Mammary epithelial cell (primary cell): ENCODE data around the gene ZBED4.

Source experiments
- EZH2 ChIP-seq: IDR thresholded peaks from 2 replicates; pipeline ENCODE4 v1.6.1; 2012; ENCODE audit warnings: low read length, inconsistent platforms, borderline replicate concordance
- TF ChIP-seq, protein P1 (sequence below), 2 donors: IDR thresholded peaks in 1 of 2; conservative IDR thresholded peaks in 1 of 2; 2 replicates each; pipeline ENCODE4 v1.5.1; 2011 to 2012; ENCODE audit warnings: inconsistent platforms in 2 of 2, low read length in 2 of 2, mild to moderate bottlenecking in 2 of 2, control low read depth in 1 of 2, low read depth in 1 of 2; ENCODE audit not compliant: insufficient read depth in 1 of 2; ENCODE audit errors: extremely low read depth in 1 of 2

DNA sequence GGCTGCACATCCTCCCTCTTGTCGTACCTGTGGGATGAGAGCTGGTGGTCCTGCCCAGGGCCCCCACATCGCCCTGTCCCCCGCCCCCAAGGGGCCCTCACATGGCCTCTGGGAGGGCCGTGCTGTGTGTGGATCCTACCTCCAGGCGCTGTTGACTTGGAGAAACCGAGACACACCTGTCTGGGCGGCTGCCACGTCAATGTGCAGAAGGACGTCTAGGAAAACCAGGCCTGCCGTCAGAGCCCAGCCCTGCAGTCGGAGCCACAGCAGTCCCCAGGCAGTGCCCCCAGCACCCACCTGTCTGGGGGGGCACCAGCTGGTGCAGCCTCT, 50.4 kb downstream of the ZBED4 start:
- TF ChIP-seq, protein P1, sequence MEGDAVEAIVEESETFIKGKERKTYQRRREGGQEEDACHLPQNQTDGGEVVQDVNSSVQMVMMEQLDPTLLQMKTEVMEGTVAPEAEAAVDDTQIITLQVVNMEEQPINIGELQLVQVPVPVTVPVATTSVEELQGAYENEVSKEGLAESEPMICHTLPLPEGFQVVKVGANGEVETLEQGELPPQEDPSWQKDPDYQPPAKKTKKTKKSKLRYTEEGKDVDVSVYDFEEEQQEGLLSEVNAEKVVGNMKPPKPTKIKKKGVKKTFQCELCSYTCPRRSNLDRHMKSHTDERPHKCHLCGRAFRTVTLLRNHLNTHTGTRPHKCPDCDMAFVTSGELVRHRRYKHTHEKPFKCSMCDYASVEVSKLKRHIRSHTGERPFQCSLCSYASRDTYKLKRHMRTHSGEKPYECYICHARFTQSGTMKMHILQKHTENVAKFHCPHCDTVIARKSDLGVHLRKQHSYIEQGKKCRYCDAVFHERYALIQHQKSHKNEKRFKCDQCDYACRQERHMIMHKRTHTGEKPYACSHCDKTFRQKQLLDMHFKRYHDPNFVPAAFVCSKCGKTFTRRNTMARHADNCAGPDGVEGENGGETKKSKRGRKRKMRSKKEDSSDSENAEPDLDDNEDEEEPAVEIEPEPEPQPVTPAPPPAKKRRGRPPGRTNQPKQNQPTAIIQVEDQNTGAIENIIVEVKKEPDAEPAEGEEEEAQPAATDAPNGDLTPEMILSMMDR (conservative IDR thresholded peaks at IDR 0.05 in 1 of 2, IDR thresholded peaks at IDR 0.05 in 1 of 2; ENCODE audit: extremely low read depth in 1 of 2, insufficient read depth in 1 of 2, low read depth in 1 of 2, low read length in 2 of 2), result no peak
- no peak for TF ChIP-seq EZH2
